Stimulated activated CD8-positive, alpha-beta memory T cell treated with anti-CD3 and anti-CD28 coated beads, Interleukin-15, amount 100 ng/mL, for 24 hours (primary cell): Measurements from ENCODE around the gene DHRSX.
"Not testable (repeated sequence)": the region's sequence is repeated elsewhere in the genome, so short reads cannot be mapped to it uniquely, and the experiment has no call there.

Source experiments
- DNase-seq: peaks from one replicate; pipeline ENCODE4 v3.0.0-alpha.2; 2020; ENCODE audit warnings: low read depth

Gene DHRSX

GRCh38 chrX:2474280-2474962 lies 26.4 kb downstream of the DHRSX start:
- no peak for DNase-seq

GRCh38 chrX:2473064-2473463 lies 27.7 kb downstream of the DHRSX start:
- DNase-seq: not testable (repeated sequence)

- DNase-seq: no peak
These were observed 29.1 kb downstream of the DHRSX start for GRCh38 chrX:2471641-2472040.

GRCh38 chrX:2471126-2471525 lies 29.6 kb downstream of the DHRSX start:
- DNase-seq: not testable (repeated sequence)

- not testable (repeated sequence) for DNase-seq
These were observed 30.9 kb downstream of the DHRSX start for GRCh38 chrX:2469852-2470251.

- no peak for DNase-seq
These were observed 31.5 kb downstream of the DHRSX start for GRCh38 chrX:2469196-2469685.

- no peak for DNase-seq
These were observed 32.2 kb downstream of the DHRSX start for GRCh38 chrX:2468261-2469195.

- no peak for DNase-seq
These were observed 33.7 kb downstream of the DHRSX start for GRCh38 chrX:2466876-2467656.

GRCh38 chrX:2464677-2465166 lies 36.1 kb downstream of the DHRSX start:
- no peak for DNase-seq

GRCh38 chrX:2463973-2464676 lies 36.7 kb downstream of the DHRSX start:
- DNase-seq: no peak

- DNase-seq: not testable (repeated sequence)
These were observed 37.3 kb downstream of the DHRSX start for GRCh38 chrX:2463481-2463880.

- no peak for DNase-seq
These were observed 38.0 kb downstream of the DHRSX start for GRCh38 chrX:2462780-2463179.

GRCh38 chrX:2462074-2462473 lies 38.7 kb downstream of the DHRSX start:
- no peak for DNase-seq

GRCh38 chrX:2461711-2462016 lies 39.1 kb downstream of the DHRSX start:
- no peak for DNase-seq

GRCh38 chrX:2460821-2461710 lies 39.7 kb downstream of the DHRSX start:
- not testable (repeated sequence) for DNase-seq

- not testable (repeated sequence) for DNase-seq
These were observed 40.7 kb downstream of the DHRSX start for GRCh38 chrX:2460048-2460447.

- no peak for DNase-seq
These were observed 42.5 kb downstream of the DHRSX start for GRCh38 chrX:2458309-2458708.

GRCh38 chrX:2457289-2458133 lies 43.3 kb downstream of the DHRSX start:
- no peak for DNase-seq

GRCh38 chrX:2456091-2456490 lies 44.7 kb downstream of the DHRSX start:
- not testable (repeated sequence) for DNase-seq

- not testable (repeated sequence) for DNase-seq
These were observed 46.2 kb downstream of the DHRSX start for GRCh38 chrX:2454620-2455019.
